Fibroblast of mammary gland (primary cell): ENCODE results near the gene RBMS3.
"Not testable (repeated sequence)": the region's sequence is repeated elsewhere in the genome, so short reads cannot be mapped to it uniquely, and the experiment has no call there.

Experiments used
- DNase-seq: peaks from one replicate; pipeline ENCODE4 v3.0.0-alpha.2; 2010; ENCODE audit warnings: low read depth
- H3K4me3 ChIP-seq: 2 replicates; pipeline ENCODE4 v1.5.1; 2011; ENCODE audit warnings: low read depth, mild to moderate bottlenecking, low read length, moderate library complexity; ENCODE audit not compliant: control insufficient read depth
- CTCF ChIP-seq: conservative IDR thresholded peaks from 2 replicates; pipeline ENCODE4 v1.5.1; 2011; ENCODE audit warnings: low read depth, low read length, inconsistent platforms; ENCODE audit not compliant: control insufficient read depth, insufficient read depth

The RBMS3 gene

GRCh38 chr3:29520764-29521163 is 239.9 kb downstream of the RBMS3 start:
- no peak for TF ChIP-seq CTCF
- H3K4me3 ChIP-seq, result no peak overlapping the region
- no peak for DNase-seq

DNA sequence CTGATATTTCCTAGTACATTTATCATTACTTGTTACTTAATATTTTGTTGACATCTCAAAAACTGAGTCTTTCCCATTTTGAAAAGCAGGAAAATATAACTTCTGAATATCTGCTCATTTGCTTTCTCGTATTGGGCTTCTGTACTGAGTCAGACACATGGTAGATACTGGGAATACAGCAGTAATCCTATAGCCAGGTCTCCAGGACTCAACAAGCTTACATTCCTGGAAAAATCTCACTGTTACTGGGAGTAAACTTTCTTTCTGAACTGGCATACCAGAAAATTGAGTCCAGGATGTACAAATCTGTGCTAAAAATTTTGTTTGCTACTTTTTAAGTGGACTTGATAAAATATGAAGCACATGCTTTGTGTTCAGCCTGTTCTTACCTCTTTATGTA is 240.4 kb downstream of the RBMS3 start:
- no peak for TF ChIP-seq CTCF
- H3K4me3 ChIP-seq, result no peak overlapping the region
- no peak for DNase-seq

GRCh38 chr3:29521751-29522150 is 240.9 kb downstream of the RBMS3 start:
- no peak for TF ChIP-seq CTCF
- DNase-seq, result no peak
- no peak overlapping the region for H3K4me3 ChIP-seq

DNA sequence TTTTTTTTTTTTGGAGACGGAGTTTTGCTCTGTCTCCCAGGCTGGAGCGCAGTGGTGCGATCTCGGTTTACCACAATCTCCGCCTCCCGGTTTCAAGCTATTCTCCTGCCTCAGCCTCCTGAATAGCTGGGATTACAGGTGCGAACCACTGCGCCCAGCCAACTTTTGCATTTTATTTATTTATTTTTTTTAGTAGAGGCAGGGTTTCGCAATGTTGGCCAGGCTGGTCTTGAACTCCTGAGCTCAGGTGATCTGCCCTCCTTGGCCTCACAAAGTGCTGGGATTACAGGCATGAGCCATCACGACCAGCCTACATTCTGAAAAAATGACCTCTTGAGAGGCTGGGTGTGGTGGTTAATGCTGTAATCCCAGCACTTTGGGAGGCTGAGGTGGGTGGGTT is 243.6 kb downstream of the RBMS3 start:
- DNase-seq, H3K4me3 ChIP-seq: not testable (repeated sequence)

- peak; percentile 67 for DNase-seq
These were observed 244.5 kb downstream of the RBMS3 start for GRCh38 chr3:29525254-29525881.

GRCh38 chr3:29527246-29527645 is 246.4 kb downstream of the RBMS3 start:
- H3K4me3 ChIP-seq, result no peak overlapping the region
- no peak for DNase-seq
- TF ChIP-seq CTCF, result no peak

More at GRCh38 chr3:29525254-29525881, 244.5 kb downstream of the RBMS3 start:
- no peak for TF ChIP-seq CTCF
- no peak overlapping the region for H3K4me3 ChIP-seq

GRCh38 chr3:29531644-29532043 is 250.8 kb downstream of the RBMS3 start:
- DNase-seq, result no peak
- TF ChIP-seq CTCF, result no peak

More at GRCh38 chr3:29531644-29532043, 250.8 kb downstream of the RBMS3 start:
- no peak overlapping the region for H3K4me3 ChIP-seq
